ENCODE results near the gene IL27RA.

IL27RA gene

GRCh38 chr19:14058182-14059092, 26.9 kb downstream of the IL27RA start:
- Mint-ChIP-seq H3K27ac (no peak overlapping the region), H3K9me3 (no peaks in the 10 kb centered on the region), H3K4me3 (peak overlapping the region; percentile 73 to 80), H3K27me3 (peaks cover 53% of the 10 kb centered on the region), H3K4me1 (peaks cover 29% of the 10 kb centered on the region)
- DNase-seq: no peak
- peak; percentile 69 for ATAC-seq

DNA sequence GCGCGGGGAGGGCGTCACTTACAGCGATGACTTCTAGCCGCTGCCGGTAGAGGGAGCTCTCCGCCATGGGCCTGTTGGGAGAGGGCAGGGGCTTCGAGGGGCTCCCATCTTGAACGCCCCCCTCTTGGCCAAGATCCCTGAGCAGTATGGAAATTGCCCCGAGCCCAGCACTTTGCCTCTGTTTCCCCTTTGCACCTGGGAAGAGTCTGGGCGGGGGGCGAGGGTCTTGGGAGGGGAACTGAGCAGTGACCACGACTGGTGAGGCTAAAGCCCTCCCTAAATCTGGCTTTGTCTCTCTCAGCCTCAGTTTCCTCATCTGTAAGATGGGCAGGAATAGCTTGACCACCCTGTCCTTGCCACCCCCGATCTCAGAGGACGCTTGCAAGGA, 27.5 kb downstream of the IL27RA start:
- peaks cover 53% of the 10 kb centered on the region for H3K27me3 Mint-ChIP-seq
- H3K9me3 Mint-ChIP-seq: no peaks in the 10 kb centered on the region
- ATAC-seq: no peak
- peak; percentile 50 to 57 for DNase-seq
- H3K27ac Mint-ChIP-seq: no peak overlapping the region
- H3K4me1 Mint-ChIP-seq: peaks cover 29% of the 10 kb centered on the region
- H3K4me3 Mint-ChIP-seq: peak overlapping the region; percentile 43 to 73

DNA sequence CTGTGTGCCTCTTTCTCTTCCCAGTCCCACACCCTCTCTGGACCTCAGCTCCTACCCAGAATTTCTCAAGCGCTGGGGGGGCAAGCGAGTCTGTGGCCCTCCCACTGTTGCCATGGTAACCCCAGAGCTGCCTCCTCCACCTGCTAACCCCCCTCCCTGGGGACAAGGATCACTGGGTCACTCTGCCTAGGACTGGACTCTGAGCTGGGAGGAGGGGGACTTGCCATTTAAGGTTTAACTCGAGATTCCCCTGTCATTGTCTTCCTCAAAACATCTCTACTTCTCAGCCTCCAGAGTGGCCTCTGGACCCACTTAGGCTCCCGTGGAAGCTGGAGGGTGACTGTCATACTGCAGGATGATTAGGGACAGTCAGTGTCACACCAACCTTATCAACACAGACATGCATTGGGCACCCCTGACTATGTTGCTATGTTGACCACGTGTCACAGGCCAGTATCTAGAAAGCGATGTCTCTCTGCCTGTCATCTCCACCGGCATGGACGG, 28.1 kb downstream of the IL27RA start:
- H3K4me3 Mint-ChIP-seq: no peak overlapping the region
- peaks cover 53% of the 10 kb centered on the region for H3K27me3 Mint-ChIP-seq
- H3K9me3 Mint-ChIP-seq: no peaks in the 10 kb centered on the region
- no peak overlapping the region for H3K27ac Mint-ChIP-seq
- DNase-seq (no peak), ATAC-seq (no peak)
- peaks cover 28% of the 10 kb centered on the region for H3K4me1 Mint-ChIP-seq

GRCh38 chr19:14061081-14061749, 29.7 kb downstream of the IL27RA start:
- DNase-seq (no peak), ATAC-seq (no peak)
- no peak overlapping the region for H3K27ac Mint-ChIP-seq
- peaks cover 53% of the 10 kb centered on the region for H3K27me3 Mint-ChIP-seq
- H3K9me3 Mint-ChIP-seq: no peaks in the 10 kb centered on the region
- peaks cover 24% of the 10 kb centered on the region for H3K4me1 Mint-ChIP-seq
- no peak overlapping the region for H3K4me3 Mint-ChIP-seq

- H3K4me3 Mint-ChIP-seq: no peak within 1 kb of the TSS
- DNase-seq (no peak), ATAC-seq (no peak)
- H3K27me3 Mint-ChIP-seq: peaks cover 49% of the 10 kb centered on the region
- no peak within 1 kb of the TSS for H3K27ac Mint-ChIP-seq
- no peaks in the 10 kb centered on the region for H3K9me3 Mint-ChIP-seq
- H3K4me1 Mint-ChIP-seq: peaks cover 24% of the 10 kb centered on the region
These were observed 30.4 kb downstream of the IL27RA start, which contains the start of gene PALM3 for GRCh38 chr19:14061751-14062557. TSS of gene PALM3 (minus strand) at chr19:14062076. CDS start at chr19:14061980, 96 bp downstream.

DNA sequence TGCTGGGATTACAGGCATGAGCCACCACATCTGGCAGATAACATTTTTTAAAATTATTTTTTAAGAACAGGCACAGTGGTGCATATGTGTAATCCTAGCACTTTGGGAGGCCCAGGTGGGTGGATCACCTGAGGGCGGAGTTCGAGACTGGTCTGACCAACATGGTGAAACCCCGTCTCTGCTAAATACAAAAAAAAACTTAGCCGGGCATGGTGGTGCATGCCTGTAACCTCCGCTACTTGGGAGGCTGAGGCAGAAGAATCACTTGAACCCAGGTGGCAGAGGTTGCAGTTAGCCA, 30.9 kb downstream of the IL27RA start:
- Mint-ChIP-seq H3K4me3 (no peak overlapping the region), H3K9me3 (no peaks in the 10 kb centered on the region), H3K4me1 (peaks cover 24% of the 10 kb centered on the region), H3K27ac (no peak overlapping the region), H3K27me3 (peaks cover 43% of the 10 kb centered on the region)
- DNase-seq (no peak), ATAC-seq (no peak)

DNA sequence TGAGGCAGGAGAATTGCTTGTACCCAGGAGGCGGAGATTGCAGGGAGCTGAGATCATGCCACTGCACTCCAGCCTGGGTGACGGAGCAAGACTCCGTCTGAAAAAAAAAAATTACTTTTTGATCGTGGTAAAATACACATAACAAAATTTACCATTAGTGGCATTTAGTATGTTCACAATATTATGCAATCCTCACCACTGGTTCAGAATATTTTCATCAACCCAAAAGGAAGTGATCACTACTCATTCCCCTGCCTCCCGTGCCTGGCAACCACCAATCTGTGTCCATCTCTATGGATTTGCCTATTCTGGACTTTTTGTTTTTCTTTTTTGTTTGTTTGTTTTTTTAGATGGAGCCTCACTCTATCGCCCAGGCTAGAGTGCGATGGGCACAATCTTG, 31.5 kb downstream of the IL27RA start:
- no peaks in the 10 kb centered on the region for H3K9me3 Mint-ChIP-seq
- H3K27me3 Mint-ChIP-seq: peaks cover 37% of the 10 kb centered on the region
- H3K4me1 Mint-ChIP-seq: peaks cover 18% of the 10 kb centered on the region
- no peak overlapping the region for H3K4me3 Mint-ChIP-seq
- no peak for ATAC-seq
- DNase-seq: no peak
- H3K27ac Mint-ChIP-seq: no peak overlapping the region

DNA sequence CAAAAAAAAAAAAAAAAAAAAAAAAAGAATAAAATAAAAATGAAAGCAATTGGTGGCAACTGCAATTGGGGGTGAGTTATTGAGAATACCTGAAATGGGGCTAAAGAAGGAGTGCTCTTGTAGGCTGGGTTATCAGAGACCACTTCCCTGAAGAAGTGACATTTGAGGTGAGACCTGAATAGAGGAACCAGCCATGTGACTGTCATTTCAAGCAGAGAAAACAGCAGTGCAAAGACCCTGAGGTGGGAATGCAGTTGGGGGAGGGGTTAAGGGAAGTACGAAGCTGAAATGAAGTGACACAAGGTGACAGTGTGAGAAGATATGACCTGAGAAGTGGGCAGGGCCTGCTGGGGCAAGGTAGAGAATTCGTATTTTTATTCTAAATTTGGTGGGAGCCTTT, 34.6 kb downstream of the IL27RA start:
- no peak overlapping the region for H3K27ac Mint-ChIP-seq
- H3K4me1 Mint-ChIP-seq: no peaks in the 10 kb centered on the region
- ATAC-seq (no peak), DNase-seq (no peak)
- H3K9me3 Mint-ChIP-seq: no peaks in the 10 kb centered on the region
- H3K4me3 Mint-ChIP-seq: no peak overlapping the region
- H3K27me3 Mint-ChIP-seq: peaks cover 7% of the 10 kb centered on the region

- H3K4me1 Mint-ChIP-seq: peaks cover 31% of the 10 kb centered on the region
- H3K27ac Mint-ChIP-seq: peak overlapping the region in 1 of 2 donors; percentile 51
- DNase-seq (no peak), ATAC-seq (no peak)
- H3K9me3 Mint-ChIP-seq: no peaks in the 10 kb centered on the region
- no peaks in the 10 kb centered on the region for H3K27me3 Mint-ChIP-seq
- H3K4me3 Mint-ChIP-seq: peak overlapping the region in 1 of 2 donors; percentile 19
These were observed 38.9 kb downstream of the IL27RA start for GRCh38 chr19:14070268-14071050.

GRCh38 chr19:14072535-14073260, 41.1 kb downstream of the IL27RA start, which contains the start of gene MISP3:
TSS of gene MISP3 (plus strand) at chr19:14072786. CDS start at chr19:14073310, 524 bp downstream.
- H3K4me1 Mint-ChIP-seq: peaks cover 33% of the 10 kb centered on the region
- H3K4me3 Mint-ChIP-seq: peak within 1 kb of the TSS; percentile 88 to 89
- H3K27ac Mint-ChIP-seq: no peak within 1 kb of the TSS
- peak; percentile 50 to 56 for DNase-seq
- H3K9me3 Mint-ChIP-seq: no peaks in the 10 kb centered on the region
- no peaks in the 10 kb centered on the region for H3K27me3 Mint-ChIP-seq
- peak; percentile 18 for ATAC-seq

DNA sequence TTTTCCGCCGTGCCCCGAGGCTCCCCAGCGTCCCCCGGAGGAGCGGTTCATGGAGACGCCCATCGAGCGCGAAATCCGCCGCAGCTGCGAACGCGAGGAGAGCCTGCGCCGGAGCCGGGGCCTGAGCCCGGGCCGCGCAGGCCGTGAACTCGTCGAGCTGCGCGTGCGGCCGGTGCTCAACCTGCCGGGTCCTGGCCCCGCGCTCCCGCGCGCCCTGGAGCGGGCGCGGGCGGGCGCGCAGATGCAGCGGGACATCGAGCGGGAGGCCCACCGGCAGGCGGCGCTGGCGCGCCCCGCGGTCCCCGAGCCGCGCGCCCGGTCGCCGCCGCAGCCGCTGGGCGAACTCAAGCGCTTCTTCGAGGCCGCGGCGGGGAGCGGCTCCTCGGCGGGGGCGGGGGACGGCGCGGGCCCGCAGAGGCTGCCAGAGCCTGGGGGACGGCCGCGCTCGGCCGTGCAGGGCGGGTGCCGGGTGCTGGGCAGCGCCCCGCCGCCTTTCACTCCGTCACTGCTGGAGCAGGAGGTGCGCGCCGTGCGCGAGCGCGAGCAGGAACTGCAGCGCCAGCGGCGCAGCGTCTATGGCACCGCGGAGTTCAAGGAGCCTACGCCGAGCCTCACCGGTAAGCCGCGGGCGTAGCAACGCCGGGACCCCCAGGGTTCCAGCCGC, 41.8 kb downstream of the IL27RA start:
- DNase-seq (peak; percentile 84 to 86), ATAC-seq (peak; percentile 82)

DNA sequence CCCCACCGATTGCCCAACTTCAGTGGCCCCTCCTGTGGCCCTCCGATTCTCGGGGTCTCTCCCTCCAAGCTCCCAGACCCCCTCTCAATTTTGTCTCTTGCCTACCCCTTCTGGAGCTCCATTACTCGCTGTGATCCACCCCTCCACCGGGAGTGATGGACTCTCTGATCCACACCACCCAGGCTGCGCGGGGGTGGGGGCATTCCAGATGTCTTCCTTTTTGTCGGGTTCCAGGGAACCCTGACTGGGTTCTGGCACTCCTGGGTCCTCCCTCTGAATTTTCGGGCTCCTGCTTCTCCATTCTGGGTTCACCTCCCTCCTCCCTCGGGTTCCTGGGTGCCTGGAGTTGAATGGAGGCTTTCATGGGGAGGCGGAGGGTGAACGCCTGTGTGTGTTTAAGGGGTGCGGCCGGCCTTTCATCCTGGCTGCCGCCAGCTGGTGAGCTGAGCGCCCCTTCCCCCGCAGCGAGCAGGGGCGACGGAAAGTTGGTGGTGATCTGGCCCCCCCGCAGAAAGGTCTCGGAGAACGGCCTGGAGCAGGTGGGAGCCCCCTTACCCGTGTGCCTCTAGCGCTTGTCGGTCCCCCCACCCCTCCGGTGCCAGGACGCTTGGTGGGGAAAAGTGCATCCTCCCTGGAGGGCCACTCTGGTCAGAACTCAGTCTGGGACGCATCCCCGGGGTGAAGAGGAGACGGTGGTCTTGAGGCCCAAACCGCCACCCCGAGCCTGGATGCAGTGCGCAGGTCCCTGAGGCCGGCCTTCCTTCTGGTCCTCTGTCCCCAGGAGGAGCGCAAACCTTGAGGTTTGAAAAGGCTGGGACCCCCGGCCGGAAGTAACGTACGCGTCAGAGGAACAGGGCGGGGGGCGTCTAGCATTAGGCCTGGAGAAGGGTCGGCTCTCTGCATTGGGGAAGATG, 42.6 kb downstream of the IL27RA start:
- no peaks in the 10 kb centered on the region for H3K9me3 Mint-ChIP-seq
- peak overlapping the region; percentile 88 to 89 for H3K4me3 Mint-ChIP-seq
- no peak for DNase-seq
- H3K4me1 Mint-ChIP-seq: peaks cover 33% of the 10 kb centered on the region
- peak overlapping the region in 1 of 2 donors; percentile 64 for H3K27ac Mint-ChIP-seq
- no peaks in the 10 kb centered on the region for H3K27me3 Mint-ChIP-seq
- peak; percentile 15 for ATAC-seq

More for the DNA sequence above, 41.8 kb downstream of the IL27RA start:
- H3K27me3 Mint-ChIP-seq: no peaks in the 10 kb centered on the region
- H3K9me3 Mint-ChIP-seq: no peaks in the 10 kb centered on the region
- peaks cover 33% of the 10 kb centered on the region for H3K4me1 Mint-ChIP-seq
- peak overlapping the region; percentile 88 to 89 for H3K4me3 Mint-ChIP-seq
- no peak overlapping the region for H3K27ac Mint-ChIP-seq

DNA sequence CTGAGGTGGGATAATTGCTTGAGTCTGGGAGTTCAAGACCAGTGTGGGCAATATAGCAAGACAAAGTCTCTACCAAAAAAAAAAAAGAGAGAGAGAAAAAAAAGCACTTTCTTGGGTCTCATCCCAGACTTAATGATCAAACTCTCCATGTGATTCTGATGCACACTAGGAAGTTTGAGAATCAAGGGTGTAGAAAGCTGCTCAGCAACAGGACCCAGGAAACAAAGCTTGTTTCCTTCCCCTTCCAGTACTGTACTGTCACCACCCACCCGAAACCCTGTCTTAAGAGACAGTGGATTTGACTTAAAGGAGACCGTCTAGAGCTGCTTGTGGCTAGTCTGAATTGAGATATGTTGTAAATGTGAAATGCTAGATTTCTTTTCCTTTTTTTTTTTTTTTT, 46.8 kb downstream of the IL27RA start:
- Mint-ChIP-seq H3K4me1 (peaks cover 39% of the 10 kb centered on the region), H3K9me3 (no peaks in the 10 kb centered on the region), H3K4me3 (no peak overlapping the region), H3K27ac (no peak overlapping the region), H3K27me3 (no peaks in the 10 kb centered on the region)
- no peak for DNase-seq
- no peak for ATAC-seq

Data from stimulated activated naive CD8-positive, alpha-beta T cell treated with anti-CD3 and anti-CD28 coated beads, Interleukin-15, amount 100 ng/mL, for 72 hours (primary cell).